MM.1S (cell line): ENCODE measurements around the gene OR14J1.

ENCODE experiments used
- DNase-seq: peaks from one replicate; pipeline ENCODE4 v3.0.0-alpha.2; 2015
- H2AFZ ChIP-seq: fragments of 300-600 bp; sonication (generic); 2 replicates; pipeline ENCODE4 v1.6.0; 2016; ENCODE audit warnings: antibody characterized with exemption, low read length
- H3F3A ChIP-seq: fragments of 300-600 bp; sonication (generic); 2 replicates; pipeline ENCODE4 v1.6.1; 2016; ENCODE audit warnings: mild to moderate bottlenecking, antibody characterized with exemption, low read length, moderate library complexity, mixed read lengths; ENCODE audit not compliant: insufficient read depth
- H3K27ac ChIP-seq: fragments of 300-600 bp; sonication (generic); 2 replicates; pipeline ENCODE4 v1.5.1; 2016; ENCODE audit warnings: mild to moderate bottlenecking, low read length
- H3K27me3 ChIP-seq: fragments of 300-600 bp; sonication (generic); replicated peaks from 2 replicates; pipeline ENCODE4 v1.6.0; 2016; ENCODE audit warnings: low read length; ENCODE audit not compliant: insufficient read depth
- H3K36me3 ChIP-seq: fragments of 300-600 bp; sonication (generic); replicated peaks from 2 replicates; pipeline ENCODE4 v1.6.1; 2016; ENCODE audit warnings: mild to moderate bottlenecking, low read length, mixed read lengths; ENCODE audit not compliant: insufficient read depth
- H3K4me1 ChIP-seq: fragments of 300-600 bp; sonication (generic); 2 replicates; pipeline ENCODE4 v1.6.1; 2016; ENCODE audit warnings: low read length, mixed read lengths
- H3K4me2 ChIP-seq: fragments of 300-600 bp; sonication (generic); 2 replicates; pipeline ENCODE4 v1.6.0; 2016; ENCODE audit warnings: low read depth, low read length
- H3K4me3 ChIP-seq: fragments of 300-600 bp; sonication (generic); 2 replicates; pipeline ENCODE4 v1.5.1; 2016; ENCODE audit warnings: low read length, mixed read lengths
- H3K79me2 ChIP-seq: fragments of 300-600 bp; sonication (generic); 2 replicates; pipeline ENCODE4 v1.6.1; 2016; ENCODE audit warnings: mixed run types, low read length, mixed read lengths
- H3K9ac ChIP-seq: fragments of 300-600 bp; sonication (generic); 2 replicates; pipeline ENCODE4 v1.6.1; 2016; ENCODE audit warnings: low read length, mixed read lengths
- H3K9me2 ChIP-seq: fragments of 300-600 bp; sonication (generic); replicated peaks from 2 replicates; pipeline ENCODE4 v1.6.1; 2016; ENCODE audit warnings: mild to moderate bottlenecking, low read length, mixed read lengths; ENCODE audit not compliant: insufficient read depth
- H3K9me3 ChIP-seq: fragments of 300-600 bp; sonication (generic); replicated peaks from 2 replicates; pipeline ENCODE4 v1.6.1; 2016; ENCODE audit warnings: mild to moderate bottlenecking, low read length, mixed read lengths; ENCODE audit not compliant: insufficient read depth
- H4K20me1 ChIP-seq: fragments of 300-600 bp; sonication (generic); 2 replicates; pipeline ENCODE4 v1.6.1; 2016; ENCODE audit warnings: mild to moderate bottlenecking, low read length, moderate library complexity, mixed read lengths; ENCODE audit not compliant: insufficient read depth
- CTCF ChIP-seq: fragments of 300-600 bp; sonication (generic); IDR thresholded peaks from 2 replicates; pipeline ENCODE4 v1.5.1; 2016; ENCODE audit warnings: antibody characterized with exemption, low read length, mixed read lengths
- EZH2 ChIP-seq: fragments of 300-600 bp; sonication (generic); optimal IDR thresholded peaks from 2 replicates; pipeline ENCODE3; 2017; ENCODE audit warnings: low read depth, mild to moderate bottlenecking, antibody characterized with exemption, low read length, mixed read lengths
- EZH2phosphoT487 ChIP-seq: fragments of 300-600 bp; sonication (generic); IDR thresholded peaks from 2 replicates; pipeline ENCODE4 v1.6.1; 2018; ENCODE audit warnings: antibody characterized with exemption, low read length

Gene OR14J1

GRCh38 chr6:29259721-29260120, 41.8 kb upstream of the OR14J1 start:
- Histone ChIP-seq H3K4me3 (no peak overlapping the region), H3F3A (no peaks in the 10 kb centered on the region), H3K27me3 (no peaks in the 10 kb centered on the region), H3K4me1 (no peaks in the 10 kb centered on the region), H4K20me1 (no peaks in the 10 kb centered on the region), H3K27ac (no peak overlapping the region), H3K4me2 (no peak overlapping the region), H2AFZ (no peak overlapping the region), H3K9me3 (no peaks in the 10 kb centered on the region), H3K36me3 (no peaks in the 10 kb centered on the region), H3K9me2 (no peaks in the 10 kb centered on the region), H3K9ac (no peak overlapping the region), H3K79me2 (no peaks in the 10 kb centered on the region)
- no peak for DNase-seq
- TF ChIP-seq CTCF (no peak), EZH2phosphoT487 (no peak)

- Histone ChIP-seq H3K4me2 (no peak overlapping the region), H3K9me3 (no peaks in the 10 kb centered on the region), H3F3A (no peaks in the 10 kb centered on the region), H3K4me3 (no peak overlapping the region), H3K4me1 (no peaks in the 10 kb centered on the region), H3K27ac (no peak overlapping the region), H3K79me2 (no peaks in the 10 kb centered on the region), H3K36me3 (no peaks in the 10 kb centered on the region), H2AFZ (no peak overlapping the region), H3K9ac (no peak overlapping the region), H4K20me1 (no peaks in the 10 kb centered on the region), H3K27me3 (no peaks in the 10 kb centered on the region), H3K9me2 (no peaks in the 10 kb centered on the region)
- TF ChIP-seq EZH2phosphoT487 = no peak
- no peak for TF ChIP-seq EZH2
- TF ChIP-seq CTCF = no peak
- DNase-seq = no peak
Observed at GRCh38 chr6:29263001-29263400, 38.5 kb upstream of the OR14J1 start.

GRCh38 chr6:29294499-29294914, 7.0 kb upstream of the OR14J1 start:
- H3K36me3 ChIP-seq = no peaks in the 10 kb centered on the region
- no peaks in the 10 kb centered on the region for H3K9me2 ChIP-seq
- H3K4me2 ChIP-seq = no peak overlapping the region
- H3K9me3 ChIP-seq = no peaks in the 10 kb centered on the region
- H3K4me3 ChIP-seq = no peak overlapping the region
- H3F3A ChIP-seq = no peaks in the 10 kb centered on the region
- H3K4me1 ChIP-seq = no peaks in the 10 kb centered on the region
- H3K79me2 ChIP-seq = no peaks in the 10 kb centered on the region
- H2AFZ ChIP-seq = no peak overlapping the region
- H3K27ac ChIP-seq = no peak overlapping the region
- no peak overlapping the region for H3K9ac ChIP-seq
- no peaks in the 10 kb centered on the region for H3K27me3 ChIP-seq
- H4K20me1 ChIP-seq = no peaks in the 10 kb centered on the region
- no peak for TF ChIP-seq EZH2
- no peak for TF ChIP-seq CTCF
- no peak for TF ChIP-seq EZH2phosphoT487
- DNase-seq = no peak

- Histone ChIP-seq H3K27me3 (no peaks in the 10 kb centered on the region), H3K36me3 (no peaks in the 10 kb centered on the region), H3K79me2 (no peaks in the 10 kb centered on the region), H3K4me2 (no peak overlapping the region), H3K27ac (no peak overlapping the region), H2AFZ (no peak overlapping the region), H3K4me1 (no peaks in the 10 kb centered on the region), H3K9me2 (no peaks in the 10 kb centered on the region), H3K9ac (no peak overlapping the region), H4K20me1 (no peaks in the 10 kb centered on the region), H3F3A (no peaks in the 10 kb centered on the region), H3K4me3 (no peak overlapping the region), H3K9me3 (no peaks in the 10 kb centered on the region)
- TF ChIP-seq EZH2phosphoT487 (no peak), CTCF (no peak)
- DNase-seq = no peak
Observed at GRCh38 chr6:29295181-29295585, 6.3 kb upstream of the OR14J1 start.
